Right lobe of liver (tissue), 6 donors: ENCODE data around the gene GLCE. TPM values are rescaled to one million over a fixed set of nuclear protein-coding genes. Genes with fewer than 3 reads are reported as not detected.

Experiments used
- ATAC-seq, 4 donors: fragments of 200-7000 bp; cut with Tn5 transposase; one replicate each; pipeline ENCODE4 v1.9.1; 2020; ENCODE audit warnings: mild to moderate bottlenecking in 4 of 4, moderate library complexity in 4 of 4
- DNase-seq, 3 donors: peaks; one replicate each; pipeline ENCODE4 v3.0.0-alpha.2; 2020
- H3K27ac ChIP-seq, 3 donors: fragments of 200-600 bp; one replicate each; pipeline ENCODE4 v1.8.0; 2022
- H3K27me3 ChIP-seq, 2 donors: fragments of 200-600 bp; one replicate each; pipeline ENCODE4 v1.8.0; 2022
- H3K36me3 ChIP-seq, 4 donors: fragments of 200-600 bp; sonication (generic) in 1 of 4; one replicate each; pipeline versions ENCODE4 v1.5.1 to v1.8.0; 2017 to 2022; ENCODE audit warnings: control low read depth in 1 of 4
- H3K4me1 ChIP-seq, 4 donors: fragments of 200-600 bp; sonication (generic) in 1 of 4; one replicate each; pipeline versions ENCODE4 v1.5.1 to v1.8.0; 2017 to 2022; ENCODE audit warnings: control low read depth in 1 of 4
- H3K4me3 ChIP-seq, 3 donors: fragments of 200-600 bp; one replicate each; pipeline ENCODE4 v1.8.0; 2022
- H3K9me3 ChIP-seq, 4 donors: fragments of 200-600 bp; sonication (generic) in 1 of 4; one replicate each; pipeline versions ENCODE4 v1.5.1 to v1.8.0; 2017 to 2022; ENCODE audit warnings: control low read depth in 1 of 4
- CTCF ChIP-seq, 4 donors: fragments of 200-600 bp in 3 of 4; fragments of 450-650 bp in 1 of 4; IDR thresholded peaks; one replicate each; pipeline versions ENCODE4 v1.5.1 to v1.8.0; 2016 to 2022; ENCODE audit warnings: antibody characterized with exemption in 4 of 4, mild to moderate bottlenecking in 2 of 4
- POLR2A ChIP-seq: fragments of 450-650 bp; IDR thresholded peaks from one replicate; pipeline ENCODE4 v1.6.1; 2017; ENCODE audit warnings: antibody characterized with exemption, mild to moderate bottlenecking
- WGBS: methylation state at CpG from one replicate; pipeline ENCODE4 v1.1.6; 2018; ENCODE audit warnings: low coverage, low lambda C conversion rate; ENCODE audit not compliant: insufficient coverage; ENCODE audit errors: missing lambda C conversion rate; 5-methylcytosine and 5-hydroxymethylcytosine counted together
- intact Hi-C, 2 donors: fragments of 100-400 bp; cut with DNase I; formaldehyde crosslinking; loops; one replicate each; pipeline versions ENCODE4 v1.11.2 to v1.14.1; 2022
- total RNA-seq, 6 experiments: library from RNA; depleted of rRNA in 2 of 6; stranded (reverse); fragments of >200 nt in 2 of 6; fragmentation: NEBNext Ultra II Directional in 3 of 6; extraction: Animal tissue kit (Norgen Biotek cat#: 25700) in 3 of 6; gene quantifications; one replicate each; pipeline versions ENCODE4 v1.1.0 to v1.2.4, GENCODE V29; 2016 to 2023
- donor health status: DM: no; HTN: yes; CAD: no.
- donor health status: DM: no; HTN: no; CAD: no.
- donor health status: DM: no; HTN: no; CAD: no.
- donor health status: DM: no; HTN: yes; CAD: no.
- donor health status: DM: no; HTN: yes; CAD: no.

Gene GLCE
- total RNA-seq, 6 experiments from 2014 or later = 8.1 to 23.5 (median 15.4) TPM

DNA sequence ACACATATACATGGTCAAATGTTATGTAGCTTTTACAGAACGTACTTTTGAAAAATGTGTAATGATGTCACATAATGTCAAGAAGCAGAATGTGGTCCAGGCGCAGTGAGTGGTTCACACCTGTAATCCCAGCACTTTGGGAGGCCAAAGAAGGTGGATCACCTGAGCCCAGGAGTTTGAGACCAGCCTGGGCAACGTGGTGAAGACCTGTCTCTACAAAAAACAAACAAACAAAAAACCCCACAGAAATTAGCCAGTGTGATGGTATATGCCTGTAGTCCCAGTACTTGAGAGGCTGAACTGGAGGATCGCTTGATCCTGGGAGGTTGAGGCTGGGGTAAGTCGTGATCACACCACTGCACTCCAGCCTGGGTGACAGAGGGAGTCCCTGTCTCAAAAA is 15.9 kb upstream of the GLCE start:
- intact Hi-C loops = no loop called here
- H3K9me3 ChIP-seq = no peaks in the 10 kb centered on the region
- no peaks in the 10 kb centered on the region for H3K4me1 ChIP-seq
- H3K4me3 ChIP-seq = no peak overlapping the region
- no peak for TF ChIP-seq POLR2A
- TF ChIP-seq CTCF (IDR thresholded peaks at IDR 0.05) = no peak
- no peaks in the 10 kb centered on the region for H3K27me3 ChIP-seq
- ATAC-seq = no peak
- H3K27ac ChIP-seq = no peak overlapping the region
- DNase-seq = no peak
- no peaks in the 10 kb centered on the region for H3K36me3 ChIP-seq
- WGBS = 67% methylated on average over 4 of the region's 5 CpGs

GRCh38 chr15:69145149-69145693 is 15.2 kb upstream of the GLCE start:
- no peaks in the 10 kb centered on the region for H3K27me3 ChIP-seq
- no peak for ATAC-seq
- TF ChIP-seq CTCF (IDR thresholded peaks at IDR 0.05) = no peak
- no peak for TF ChIP-seq POLR2A
- no peaks in the 10 kb centered on the region for H3K4me1 ChIP-seq
- no peaks in the 10 kb centered on the region for H3K36me3 ChIP-seq
- 73% methylated on average over 1 of the region's 1 CpG for WGBS
- H3K4me3 ChIP-seq = no peak overlapping the region
- no peaks in the 10 kb centered on the region for H3K9me3 ChIP-seq
- no peak overlapping the region for H3K27ac ChIP-seq
- intact Hi-C loops = no loop called here
- no peak for DNase-seq

DNA sequence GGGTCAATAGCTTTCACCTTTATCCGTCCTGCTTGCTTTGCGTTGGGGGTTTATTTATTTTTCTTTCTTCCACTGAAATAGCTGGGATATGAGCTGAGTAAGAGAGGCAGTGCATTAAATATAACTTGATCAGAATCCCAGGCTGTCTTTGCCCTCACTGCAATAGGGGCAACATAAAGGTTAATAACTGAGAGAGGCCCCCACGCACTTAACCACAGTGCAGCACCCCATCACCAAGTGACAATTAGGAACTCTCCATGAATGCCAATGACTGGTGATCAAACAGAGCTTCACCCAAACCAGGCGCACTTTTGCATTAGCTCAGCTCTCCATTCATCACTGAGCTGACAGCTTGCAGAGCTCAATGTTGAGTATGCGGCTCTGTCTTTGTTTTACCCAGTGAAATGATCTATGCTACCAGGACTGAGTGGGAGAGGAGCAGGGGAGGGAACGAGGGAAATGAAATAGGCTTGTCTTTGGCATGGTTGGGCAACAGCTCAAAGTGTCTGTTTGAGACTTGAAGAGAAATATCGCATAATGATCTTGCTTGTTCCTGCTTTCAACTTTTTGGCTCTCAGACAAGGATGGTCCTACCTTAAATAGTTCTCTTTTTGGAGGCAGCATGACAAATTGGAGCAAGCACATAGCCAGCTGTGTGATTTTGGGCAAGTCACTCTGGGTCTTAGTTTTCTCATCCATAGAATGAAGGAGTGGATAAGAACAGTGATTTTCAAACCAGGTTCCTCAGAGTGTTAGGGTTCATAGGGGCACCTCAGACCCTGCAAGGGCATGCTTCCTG is 14.5 kb upstream of the GLCE start:
- 53% methylated on average over 7 of the region's 7 CpGs for WGBS

GRCh38 chr15:69146724-69147435 is 13.6 kb upstream of the GLCE start:
- Histone ChIP-seq H3K4me1 (no peaks in the 10 kb centered on the region), H3K9me3 (no peaks in the 10 kb centered on the region), H3K4me3 (no peak overlapping the region), H3K27me3 (no peaks in the 10 kb centered on the region), H3K36me3 (no peaks in the 10 kb centered on the region), H3K27ac (no peak overlapping the region)
- DNase-seq (no peak), ATAC-seq (no peak)
- WGBS = 92% methylated on average over 8 of the region's 9 CpGs
- intact Hi-C loops = no loop called here
- no peak for TF ChIP-seq CTCF (IDR thresholded peaks at IDR 0.05)
- no peak for TF ChIP-seq POLR2A

More for the DNA sequence above, 14.5 kb upstream of the GLCE start:
- H3K27me3 ChIP-seq = no peaks in the 10 kb centered on the region
- H3K4me3 ChIP-seq = no peak overlapping the region
- no peaks in the 10 kb centered on the region for H3K4me1 ChIP-seq
- H3K27ac ChIP-seq = no peak overlapping the region
- DNase-seq (no peak), ATAC-seq (no peak)
- TF ChIP-seq POLR2A (no peak), CTCF (IDR thresholded peaks at IDR 0.05) (no peak)
- no peaks in the 10 kb centered on the region for H3K9me3 ChIP-seq
- intact Hi-C loops = no loop called here
- no peaks in the 10 kb centered on the region for H3K36me3 ChIP-seq
